ENCODE results near the gene ESRRA. TPM values are rescaled to one million over a fixed set of nuclear protein-coding genes. Genes with fewer than 3 reads are reported as not detected.
"Not testable (repeated sequence)": the region's sequence is repeated elsewhere in the genome, so short reads cannot be mapped to it uniquely, and the experiment has no call there.

Gene ESRRA
- total and polyA plus RNA-seq, 4 donors = 10.8 to 88.4 (median 73.0) TPM

- Histone ChIP-seq H3K9me3 (ENCODE audit: control insufficient read depth in 4 of 4, insufficient read depth in 3 of 4, low read length in 3 of 4) (no peaks in the 10 kb centered on the region), H3K36me3 (ENCODE audit: control insufficient read depth in 4 of 4, insufficient read depth in 4 of 4, low read length in 4 of 4) (peaks cover 0 to 19% (median 0%) of the 10 kb centered on the region in 4 donors), H3K9ac (ENCODE audit: insufficient read depth in 1 of 2, low read length in 2 of 2) (no peak overlapping the region), H3K4me3 (no peak overlapping the region), H3K4me1 (ENCODE audit: control insufficient read depth in 5 of 5, insufficient read depth in 5 of 5, low read length in 5 of 5) (peaks cover 0 to 15% (median 3%) of the 10 kb centered on the region in 5 donors), H3K27me3 (ENCODE audit: control insufficient read depth in 3 of 3, insufficient read depth in 3 of 3, low read length in 2 of 3) (no peaks in the 10 kb centered on the region), H3K27ac (ENCODE audit: low read depth in 1 of 2, low read length in 1 of 2) (peak overlapping the region in 1 of 2 donors; percentile 80)
- ATAC-seq (ENCODE audit: insufficient read depth, low FRiP score) (no peak), DNase-seq (peak in 2 of 3 donors; percentile 32 to 59)
- no peak for TF ChIP-seq CTCF (IDR thresholded peaks at IDR 0.05; ENCODE audit: control extremely low read depth, extremely low read depth)
- whole genome bisulfite sequencing, 2 donors = 78 to 92% methylated on average over 5 of the region's 5 CpGs
These were observed 16.2 kb downstream of the ESRRA start for GRCh38 chr11:64321533-64321932.

GRCh38 chr11:64322925-64323260 lies 17.6 kb downstream of the ESRRA start:
- 73 to 84% methylated on average over 7 of the region's 7 CpGs for WGBS, 2 donors
- H3K9me3 ChIP-seq (ENCODE audit: control insufficient read depth in 4 of 4, insufficient read depth in 3 of 4, low read length in 3 of 4) = no peaks in the 10 kb centered on the region
- no peak for ATAC-seq (ENCODE audit: insufficient read depth, low FRiP score)
- no peak for DNase-seq
- peaks cover 0 to 19% (median 0%) of the 10 kb centered on the region in 4 donors for H3K36me3 ChIP-seq (ENCODE audit: control insufficient read depth in 4 of 4, insufficient read depth in 4 of 4, low read length in 4 of 4)
- no peaks in the 10 kb centered on the region for H3K27me3 ChIP-seq (ENCODE audit: control insufficient read depth in 3 of 3, insufficient read depth in 3 of 3, low read length in 2 of 3)
- TF ChIP-seq CTCF (IDR thresholded peaks at IDR 0.05; ENCODE audit: control extremely low read depth, extremely low read depth) = no peak
- peak overlapping the region in 1 of 2 donors; percentile 85 for H3K27ac ChIP-seq (ENCODE audit: low read depth in 1 of 2, low read length in 1 of 2)
- no peak overlapping the region for H3K9ac ChIP-seq (ENCODE audit: insufficient read depth in 1 of 2, low read length in 2 of 2)
- no peak overlapping the region for H3K4me3 ChIP-seq
- peaks cover 0 to 15% (median 3%) of the 10 kb centered on the region in 5 donors for H3K4me1 ChIP-seq (ENCODE audit: control insufficient read depth in 5 of 5, insufficient read depth in 5 of 5, low read length in 5 of 5)

- no peaks in the 10 kb centered on the region for H3K9me3 ChIP-seq (ENCODE audit: control insufficient read depth in 4 of 4, insufficient read depth in 3 of 4, low read length in 3 of 4)
- H3K36me3 ChIP-seq (ENCODE audit: control insufficient read depth in 4 of 4, insufficient read depth in 4 of 4, low read length in 4 of 4) = peaks cover 0 to 19% (median 0%) of the 10 kb centered on the region in 4 donors
- ATAC-seq (ENCODE audit: insufficient read depth, low FRiP score) (no peak), DNase-seq (no peak)
- H3K9ac ChIP-seq (ENCODE audit: insufficient read depth in 1 of 2, low read length in 2 of 2) = no peak overlapping the region
- no peaks in the 10 kb centered on the region for H3K27me3 ChIP-seq (ENCODE audit: control insufficient read depth in 3 of 3, insufficient read depth in 3 of 3, low read length in 2 of 3)
- 63 to 66% methylated on average over 5 of the region's 5 CpGs for WGBS, 2 donors
- no peak overlapping the region for H3K4me3 ChIP-seq
- TF ChIP-seq CTCF (IDR thresholded peaks at IDR 0.05; ENCODE audit: control extremely low read depth, extremely low read depth) = no peak
- peaks cover 0 to 15% (median 3%) of the 10 kb centered on the region in 5 donors for H3K4me1 ChIP-seq (ENCODE audit: control insufficient read depth in 5 of 5, insufficient read depth in 5 of 5, low read length in 5 of 5)
- H3K27ac ChIP-seq (ENCODE audit: low read depth in 1 of 2, low read length in 1 of 2) = peak overlapping the region in 1 of 2 donors; percentile 85
These were observed 18.0 kb downstream of the ESRRA start for GRCh38 chr11:64323373-64323772.

GRCh38 chr11:64323984-64324383 lies 18.7 kb downstream of the ESRRA start:
- H3K27me3 ChIP-seq (ENCODE audit: control insufficient read depth in 3 of 3, insufficient read depth in 3 of 3, low read length in 2 of 3); H3K9me3 ChIP-seq (ENCODE audit: control insufficient read depth in 4 of 4, insufficient read depth in 3 of 4, low read length in 3 of 4); DNase-seq; H3K9ac ChIP-seq (ENCODE audit: insufficient read depth in 1 of 2, low read length in 2 of 2); H3K4me3 ChIP-seq; ATAC-seq (ENCODE audit: insufficient read depth, low FRiP score): not testable (repeated sequence)
- Histone ChIP-seq H3K36me3 (ENCODE audit: control insufficient read depth in 4 of 4, insufficient read depth in 4 of 4, low read length in 4 of 4) (peaks cover 0 to 19% (median 0%) of the 10 kb centered on the region in 4 donors), H3K4me1 (ENCODE audit: control insufficient read depth in 5 of 5, insufficient read depth in 5 of 5, low read length in 5 of 5) (peaks cover 0 to 12% (median under 1%) of the 10 kb centered on the region in 5 donors), H3K27ac (ENCODE audit: low read depth in 1 of 2, low read length in 1 of 2) (peak overlapping the region in 1 of 2 donors; percentile 51)
- WGBS, 2 donors = 84 to 88% methylated on average over 4 of the region's 4 CpGs

All from lung (tissue), 12 donors.